GM19324 (cell line): ENCODE measurements around the gene GIMAP5.
"Not testable (repeated sequence)": the region's sequence is repeated elsewhere in the genome, so short reads cannot be mapped to it uniquely, and the experiment has no call there.

ENCODE experiments used
- ATAC-seq: cut with Tn5 transposase; IDR thresholded peaks from one replicate; pipeline ENCODE4 v1.9.1; 2021; ENCODE audit warnings: mild to moderate bottlenecking, moderate library complexity; ENCODE audit not compliant: unreplicated experiment, low FRiP score

Gene GIMAP5

GRCh38 chr7:150759479-150759878, 22.3 kb downstream of the GIMAP5 start:
- ATAC-seq, result no peak

GRCh38 chr7:150766334-150766709, 29.1 kb downstream of the GIMAP5 start:
- ATAC-seq, result no peak

- ATAC-seq, result no peak
Observed at GRCh38 chr7:150769768-150770167, 32.5 kb downstream of the GIMAP5 start.

- not testable (repeated sequence) for ATAC-seq
Observed at GRCh38 chr7:150774131-150774530, 36.9 kb downstream of the GIMAP5 start.

- no peak for ATAC-seq
Observed at GRCh38 chr7:150778014-150778737, 41.0 kb downstream of the GIMAP5 start.

- ATAC-seq, result no peak
Observed at GRCh38 chr7:150778738-150779301, 41.6 kb downstream of the GIMAP5 start.

- ATAC-seq, result no peak
Observed at GRCh38 chr7:150780292-150780691, 43.1 kb downstream of the GIMAP5 start.

GRCh38 chr7:150781103-150781502, 43.9 kb downstream of the GIMAP5 start:
- no peak for ATAC-seq

GRCh38 chr7:150781961-150782360, 44.7 kb downstream of the GIMAP5 start:
- ATAC-seq, result no peak

GRCh38 chr7:150784120-150784736, 47.0 kb downstream of the GIMAP5 start:
- ATAC-seq, result peak; percentile 35

GRCh38 chr7:150784954-150785353, 47.7 kb downstream of the GIMAP5 start:
- ATAC-seq, result no peak

GRCh38 chr7:150787321-150788281, 50.4 kb downstream of the GIMAP5 start:
- ATAC-seq, result no peak

- no peak for ATAC-seq
Observed at GRCh38 chr7:150788474-150789269, 51.5 kb downstream of the GIMAP5 start.

- ATAC-seq, result no peak
Observed at GRCh38 chr7:150790416-150791075, 53.3 kb downstream of the GIMAP5 start.

GRCh38 chr7:150791304-150791703, 54.1 kb downstream of the GIMAP5 start:
- no peak for ATAC-seq

GRCh38 chr7:150791746-150792452, 54.7 kb downstream of the GIMAP5 start:
- ATAC-seq, result no peak
